HepG2 (cell line): Measurements from ENCODE around the gene RBM28. TPM values are rescaled to one million over a fixed set of nuclear protein-coding genes. Genes with fewer than 3 reads are reported as not detected.

Source experiments
- ATAC-seq: fragments of 200-7000 bp; cut with Tn5 transposase; 3 replicates; pipeline ENCODE4 v1.9.1; 2020; ENCODE audit warnings: mild to moderate bottlenecking, moderate library complexity
- BruUV-seq: library from RNA; stranded (reverse); fragments of 400-500 nt; replicated peaks from 2 replicates; lab custom pipeline; 2021; lab: Mats Ljungman, UMichigan
- CTCF ChIA-PET: fragments of 300-600 bp; formaldehyde crosslinking; extraction: SDS; loops from one replicate; lab custom pipeline; 2021; ENCODE audit warnings: low total read pairs, inconsistent platforms, low intra/inter-chr PET ratio; lab: Yijun Ruan, JAX
- POLR2A ChIA-PET: fragments of 350-600 bp; sonication (Branson Sonifier 250); formaldehyde crosslinking; loops from one replicate; lab custom pipeline; 2020; ENCODE audit warnings: antibody characterized with exemption, inconsistent platforms; lab: Yijun Ruan, JAX
- DNase-seq: peaks from one replicate; pipeline ENCODE4 v3.0.0-alpha.2; 2015; ENCODE audit warnings: low spot score
- FAIRE-seq: peaks from 3 replicates; lab custom pipeline; 2011; peaks lifted over from hg19 to GRCh38; lab: Jason Lieb, UNC
- H2AFZ ChIP-seq: one replicate; pipeline ENCODE4 v1.6.1; 2011; ENCODE audit warnings: low read length, inconsistent platforms
- H3K27ac ChIP-seq: fragments of 300-600 bp; 3 replicates; pipeline ENCODE4 v1.8.0; 2011; ENCODE audit warnings: mixed run types, mild to moderate bottlenecking, mixed read lengths, low read length, inconsistent platforms; ENCODE audit not compliant: insufficient read depth; ENCODE audit errors: extremely low read length
- H3K27me3 ChIP-seq, 2 experiments: fragments of 200-600 bp in 1 of 2; 2 replicates in 1 of 2; 3 replicates in 1 of 2; pipeline versions ENCODE4 v1.6.0 to v1.8.0; 2011; ENCODE audit warnings: low read length in 2 of 2, mild to moderate bottlenecking in 2 of 2, moderate library complexity in 2 of 2, inconsistent platforms in 1 of 2; ENCODE audit not compliant: insufficient read depth in 2 of 2, control insufficient read depth in 1 of 2
- H3K36me3 ChIP-seq, 2 experiments: fragments of 200-600 bp in 1 of 2; replicated peaks in 1 of 2; 2 replicates in 1 of 2; 3 replicates in 1 of 2; pipeline versions ENCODE4 v1.5.1 to v1.8.0; 2011; ENCODE audit warnings: low read length in 2 of 2, inconsistent platforms in 1 of 2; ENCODE audit not compliant: insufficient read depth in 2 of 2, control insufficient read depth in 1 of 2
- H3K4me1 ChIP-seq: 2 replicates; pipeline ENCODE4 v1.5.1; 2012; ENCODE audit warnings: low read length, inconsistent platforms; ENCODE audit not compliant: insufficient read depth
- H3K4me2 ChIP-seq: 2 replicates; pipeline ENCODE4 v1.6.0; 2011; ENCODE audit warnings: low read depth, low read length, inconsistent platforms
- H3K4me3 ChIP-seq, 3 experiments: fragments of 200-600 bp in 1 of 3; sonication (generic), shearing (Covaris generic) in 1 of 3; replicated peaks in 1 of 3; 2 replicates each; pipeline ENCODE4 v1.5.1; 2011 to 2016; ENCODE audit warnings: low read length in 3 of 3, inconsistent platforms in 2 of 3, low read depth in 2 of 3, mild to moderate bottlenecking in 2 of 3, control low read depth in 1 of 3, mixed read lengths in 1 of 3; ENCODE audit not compliant: insufficient read depth in 1 of 3
- H3K79me2 ChIP-seq: one replicate; pipeline ENCODE4 v1.6.1; 2011; ENCODE audit warnings: low read length, inconsistent platforms; ENCODE audit not compliant: insufficient read depth
- H3K9ac ChIP-seq: 2 replicates; pipeline ENCODE4 v1.6.0; 2011; ENCODE audit warnings: mild to moderate bottlenecking, low read depth, low read length, inconsistent platforms; ENCODE audit not compliant: insufficient read depth
- H3K9me3 ChIP-seq: 2 replicates; pipeline ENCODE4 v1.5.1; 2012; ENCODE audit warnings: mild to moderate bottlenecking, low read length
- H4K20me1 ChIP-seq: 2 replicates; pipeline ENCODE4 v1.6.0; 2011; ENCODE audit warnings: inconsistent platforms, mild to moderate bottlenecking, low read length, moderate library complexity; ENCODE audit not compliant: insufficient read depth
- ARNT2 ChIP-seq: sonication (generic); formaldehyde crosslinking; IDR thresholded peaks from 2 replicates; pipeline ENCODE4 v1.8.0; 2022; ENCODE audit warnings: mild to moderate bottlenecking, low read depth, missing genetic modification reagents, moderate library complexity
- BCL3 ChIP-seq: sonication (generic); formaldehyde crosslinking; IDR thresholded peaks from 2 replicates; pipeline ENCODE4 v1.5.1; 2020; ENCODE audit warnings: mild to moderate bottlenecking, missing genetic modification reagents, moderate library complexity
- NFYC ChIP-seq: IDR thresholded peaks from 2 replicates; pipeline ENCODE4 v1.6.1; 2016; ENCODE audit warnings: missing genetic modification reagents, missing compliant biosample characterization
- ZNF350 ChIP-seq: sonication (generic); formaldehyde crosslinking; IDR thresholded peaks from 2 replicates; pipeline ENCODE4 v1.4.0; 2020; ENCODE audit warnings: mild to moderate bottlenecking, low read depth, missing genetic modification reagents, borderline replicate concordance
- ZNF792 ChIP-seq: IDR thresholded peaks from 2 replicates; pipeline ENCODE4 v1.6.1; 2016
- whole genome bisulfite sequencing: methylation state at CpG from one replicate; pipeline ENCODE4 v1.1.6; 2017; ENCODE audit warnings: low lambda C conversion rate; 5-methylcytosine and 5-hydroxymethylcytosine counted together
- in situ Hi-C: cut with HindIII; loops from 2 replicates; pipeline ENCODE4 v1.10.0; 2017; ENCODE audit warnings: low pct_unique_long_range_greater_than_20kb; ENCODE audit not compliant: extremely low pct_ligation_motif_present
- intact Hi-C: fragments of 100-400 bp; cut with micrococcal nuclease; formaldehyde crosslinking; loops from one replicate; pipeline ENCODE4 v1.10.0; 2022; ENCODE audit not compliant: unreplicated experiment
- polyA plus RNA-seq, 8 experiments: library from polyadenylated mRNA; depleted of rRNA in 3 of 8; stranded (reverse) in 7 of 8; unstranded in 1 of 8; fragments of >200 nt; fragmentation: Illumina TruSeq in 4 of 8; extraction: Trizol in 4 of 8; gene quantifications; 2 replicates each; pipeline versions ENCODE4 v1.2.1 to v1.2.3, GENCODE V29; 2011 to 2016; ENCODE audit warnings: low read depth in 4 of 8, missing spikeins in 1 of 8, mixed read lengths in 1 of 8; ENCODE audit not compliant: insufficient read depth in 1 of 8
- total RNA-seq, 5 experiments: library from RNA; depleted of rRNA; stranded (reverse); fragments of >200 nt; fragmentation: Illumina TruSeq; extraction: Trizol; gene quantifications; 2 replicates each; pipeline ENCODE4 v1.2.3, GENCODE V29; 2016; ENCODE audit warnings: low read depth in 1 of 5
- TF ChIP-seq, protein P1 (sequence below), 2 experiments: sonication (generic) in 1 of 2; formaldehyde crosslinking in 1 of 2; IDR thresholded peaks; 2 replicates each; pipeline versions ENCODE4 v1.6.1 to v1.9.0; 2014 to 2022; ENCODE audit warnings: antibody characterized with exemption in 1 of 2, borderline replicate concordance in 1 of 2, inconsistent platforms in 1 of 2, low read depth in 1 of 2, missing genetic modification reagents in 1 of 2
- TF ChIP-seq, protein P2 (sequence below): sonication (generic); formaldehyde crosslinking; conservative IDR thresholded peaks from 2 replicates; pipeline ENCODE4 v1.4.0; 2020; ENCODE audit warnings: missing genetic modification reagents

The RBM28 gene
- total and polyA plus RNA-seq, 2 of the 13 experiments (the other 11 are each of a cell fraction or from before 2014, with no cell fraction given): 20.5 to 49.0 TPM

DNA sequence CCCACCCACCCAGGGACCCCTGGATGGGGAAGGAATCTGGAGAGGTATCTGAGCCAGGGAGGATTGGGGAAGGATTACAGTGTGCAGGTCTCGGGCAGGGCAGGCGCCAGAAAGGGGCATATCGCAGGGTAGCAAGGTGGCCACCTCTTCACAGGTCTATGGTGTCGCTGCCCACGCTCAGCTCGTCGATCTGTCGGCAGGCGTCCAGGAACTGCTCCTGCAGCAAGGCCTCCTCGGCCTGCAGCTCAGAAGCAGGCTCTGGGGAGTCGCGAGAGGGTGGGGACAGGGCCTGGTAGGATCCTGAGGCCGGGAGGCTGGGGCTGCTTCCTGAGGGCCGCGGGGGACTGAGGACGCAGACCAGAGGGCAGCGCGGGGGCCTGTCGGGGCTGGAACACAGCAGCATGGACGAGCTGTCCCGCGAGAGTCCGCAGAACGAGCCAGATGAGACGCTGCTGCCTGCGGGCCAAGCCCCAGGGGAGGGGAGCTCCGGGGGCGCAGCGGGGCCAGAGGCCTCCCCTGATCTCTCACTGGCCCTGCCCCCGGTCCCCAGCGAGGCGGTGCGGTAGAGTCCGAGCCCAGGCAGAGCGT lies 7.1 kb upstream of the RBM28 start:
- H3K27me3 ChIP-seq: peaks cover 5 to 26% of the 10 kb centered on the region in 2 experiments; a peak in 4 of 5 replicates
- ATAC-seq (no peak), DNase-seq (no peak), FAIRE-seq (no peak)
- ChIA-PET CTCF (no interaction called here), POLR2A (no interaction called here)
- 53% methylated on average over 9 of the region's 35 CpGs for WGBS
- H3K36me3 ChIP-seq: no peaks in the 10 kb centered on the region
- no TSS peak for BruUV-seq
- intact Hi-C loops (no loop called here), in situ Hi-C loops (no loop called here)
- TF ChIP-seq NFYC (no peak), BCL3 (no peak), ARNT2 (CRISPR knock-in tag) (no peak), ZNF350 (CRISPR knock-in tag) (no peak), ZNF792 (CRISPR knock-in tag) (no peak)
- TF ChIP-seq, protein P1, sequence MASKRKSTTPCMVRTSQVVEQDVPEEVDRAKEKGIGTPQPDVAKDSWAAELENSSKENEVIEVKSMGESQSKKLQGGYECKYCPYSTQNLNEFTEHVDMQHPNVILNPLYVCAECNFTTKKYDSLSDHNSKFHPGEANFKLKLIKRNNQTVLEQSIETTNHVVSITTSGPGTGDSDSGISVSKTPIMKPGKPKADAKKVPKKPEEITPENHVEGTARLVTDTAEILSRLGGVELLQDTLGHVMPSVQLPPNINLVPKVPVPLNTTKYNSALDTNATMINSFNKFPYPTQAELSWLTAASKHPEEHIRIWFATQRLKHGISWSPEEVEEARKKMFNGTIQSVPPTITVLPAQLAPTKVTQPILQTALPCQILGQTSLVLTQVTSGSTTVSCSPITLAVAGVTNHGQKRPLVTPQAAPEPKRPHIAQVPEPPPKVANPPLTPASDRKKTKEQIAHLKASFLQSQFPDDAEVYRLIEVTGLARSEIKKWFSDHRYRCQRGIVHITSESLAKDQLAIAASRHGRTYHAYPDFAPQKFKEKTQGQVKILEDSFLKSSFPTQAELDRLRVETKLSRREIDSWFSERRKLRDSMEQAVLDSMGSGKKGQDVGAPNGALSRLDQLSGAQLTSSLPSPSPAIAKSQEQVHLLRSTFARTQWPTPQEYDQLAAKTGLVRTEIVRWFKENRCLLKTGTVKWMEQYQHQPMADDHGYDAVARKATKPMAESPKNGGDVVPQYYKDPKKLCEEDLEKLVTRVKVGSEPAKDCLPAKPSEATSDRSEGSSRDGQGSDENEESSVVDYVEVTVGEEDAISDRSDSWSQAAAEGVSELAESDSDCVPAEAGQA (IDR thresholded peaks at IDR 0.05; ENCODE audit: low read depth): no peak
- TF ChIP-seq, protein P1 (CRISPR knock-in tag; IDR thresholded peaks at IDR 0.05; ENCODE audit: borderline replicate concordance): no peak
- TF ChIP-seq, protein P2, sequence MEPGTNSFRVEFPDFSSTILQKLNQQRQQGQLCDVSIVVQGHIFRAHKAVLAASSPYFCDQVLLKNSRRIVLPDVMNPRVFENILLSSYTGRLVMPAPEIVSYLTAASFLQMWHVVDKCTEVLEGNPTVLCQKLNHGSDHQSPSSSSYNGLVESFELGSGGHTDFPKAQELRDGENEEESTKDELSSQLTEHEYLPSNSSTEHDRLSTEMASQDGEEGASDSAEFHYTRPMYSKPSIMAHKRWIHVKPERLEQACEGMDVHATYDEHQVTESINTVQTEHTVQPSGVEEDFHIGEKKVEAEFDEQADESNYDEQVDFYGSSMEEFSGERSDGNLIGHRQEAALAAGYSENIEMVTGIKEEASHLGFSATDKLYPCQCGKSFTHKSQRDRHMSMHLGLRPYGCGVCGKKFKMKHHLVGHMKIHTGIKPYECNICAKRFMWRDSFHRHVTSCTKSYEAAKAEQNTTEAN (CRISPR knock-in tag): no peak
- H3K4me2 ChIP-seq: no peak overlapping the region
- H3K4me1 ChIP-seq: no peaks in the 10 kb centered on the region
- H3K79me2 ChIP-seq: no peaks in the 10 kb centered on the region
- H2AFZ ChIP-seq: no peak overlapping the region
- H3K4me3 ChIP-seq: no peak overlapping the region
- no peaks in the 10 kb centered on the region for H4K20me1 ChIP-seq
- H3K27ac ChIP-seq: no peak overlapping the region
- H3K9me3 ChIP-seq: no peaks in the 10 kb centered on the region
- H3K9ac ChIP-seq: no peak overlapping the region
